Mesenchymal stem cell (in vitro differentiated cells and primary cell): ENCODE data around the gene RNASE8.

Source experiments
- DNase-seq: peaks from one replicate; pipeline ENCODE4 v3.0.0-alpha.2; 2013
- H2AFZ ChIP-seq: one replicate; pipeline ENCODE4 v1.6.1; 2013; ENCODE audit warnings: low read depth, mild to moderate bottlenecking, control low read depth, inconsistent platforms, low read length, moderate library complexity
- H2AK5ac ChIP-seq: 2 replicates; pipeline ENCODE4 v1.6.1; 2013; ENCODE audit warnings: low read length, moderate library complexity, mild to moderate bottlenecking, inconsistent platforms; ENCODE audit not compliant: severe bottlenecking
- H2BK120ac ChIP-seq: one replicate; pipeline ENCODE4 v1.6.1; 2013; ENCODE audit warnings: low read depth, mild to moderate bottlenecking, inconsistent platforms, low read length, moderate library complexity
- H2BK12ac ChIP-seq, 2 experiments: one replicate each; pipeline ENCODE4 v1.6.1; 2013; ENCODE audit warnings: inconsistent platforms in 2 of 2, low read length in 2 of 2, mild to moderate bottlenecking in 2 of 2, moderate library complexity in 2 of 2, control low read depth in 1 of 2
- H2BK15ac ChIP-seq: one replicate; pipeline ENCODE4 v1.6.1; 2013; ENCODE audit warnings: mild to moderate bottlenecking, low read depth, inconsistent platforms; ENCODE audit not compliant: poor library complexity, severe bottlenecking
- H2BK5ac ChIP-seq: 2 replicates; pipeline ENCODE4 v1.6.1; 2013; ENCODE audit warnings: low read depth, mild to moderate bottlenecking, low read length, control low read depth, inconsistent platforms; ENCODE audit not compliant: poor library complexity, severe bottlenecking
- H3K14ac ChIP-seq, 2 experiments: one replicate each; pipeline ENCODE4 v1.6.1; 2013; ENCODE audit warnings: inconsistent platforms in 2 of 2, low read length in 2 of 2, control low read depth in 1 of 2, mild to moderate bottlenecking in 1 of 2, moderate library complexity in 1 of 2
- H3K18ac ChIP-seq, 2 experiments: one replicate each; pipeline ENCODE4 v1.6.1; 2013; ENCODE audit warnings: inconsistent platforms in 2 of 2, low read length in 2 of 2, control low read depth in 1 of 2, low read depth in 1 of 2, mild to moderate bottlenecking in 1 of 2
- H3K23ac ChIP-seq, 2 experiments: one replicate each; pipeline ENCODE4 v1.6.1; 2013; ENCODE audit warnings: inconsistent platforms in 2 of 2, low read length in 2 of 2, mild to moderate bottlenecking in 2 of 2, moderate library complexity in 2 of 2, control low read depth in 1 of 2
- H3K27ac ChIP-seq: 2 replicates; pipeline ENCODE4 v1.5.1; 2013; ENCODE audit warnings: mild to moderate bottlenecking, moderate library complexity, low read length, control low read depth, inconsistent platforms; ENCODE audit not compliant: poor library complexity, severe bottlenecking
- H3K27me3 ChIP-seq, 2 experiments: 2 replicates each; pipeline versions ENCODE4 v1.6.1 to v1.7.0; 2013; ENCODE audit warnings: low read length in 2 of 2, mild to moderate bottlenecking in 2 of 2, moderate library complexity in 2 of 2, control low read depth in 1 of 2, inconsistent platforms in 1 of 2; ENCODE audit not compliant: control insufficient read depth in 1 of 2, insufficient read depth in 1 of 2
- H3K36me3 ChIP-seq, 2 experiments: 2 replicates each; pipeline versions ENCODE4 v1.6.1 to v1.7.0; 2013; ENCODE audit warnings: low read length in 2 of 2, control low read depth in 1 of 2, inconsistent platforms in 1 of 2, low read depth in 1 of 2, mild to moderate bottlenecking in 1 of 2; ENCODE audit not compliant: insufficient read depth in 2 of 2, control insufficient read depth in 1 of 2
- H3K4ac ChIP-seq, 2 experiments: one replicate each; pipeline ENCODE4 v1.6.1; 2013; ENCODE audit warnings: inconsistent platforms in 2 of 2, low read length in 2 of 2, mild to moderate bottlenecking in 2 of 2, moderate library complexity in 2 of 2, control low read depth in 1 of 2, low read depth in 1 of 2
- H3K4me1 ChIP-seq: 2 replicates; pipeline ENCODE4 v1.6.1; 2013; ENCODE audit warnings: low read depth, low read length, control low read depth; ENCODE audit not compliant: control insufficient read depth, insufficient read depth
- H3K4me2 ChIP-seq: 2 replicates; pipeline ENCODE4 v1.6.1; 2013; ENCODE audit warnings: low read length, mild to moderate bottlenecking, inconsistent platforms; ENCODE audit not compliant: poor library complexity, severe bottlenecking
- H3K4me3 ChIP-seq, 2 experiments: 2 replicates each; pipeline versions ENCODE4 v1.5.1 to v1.7.0; 2013; ENCODE audit warnings: low read length in 2 of 2, mild to moderate bottlenecking in 2 of 2, control low read depth in 1 of 2, low read depth in 1 of 2; ENCODE audit not compliant: insufficient read depth in 1 of 2
- H3K79me1 ChIP-seq: replicated peaks from 2 replicates; pipeline ENCODE4 v1.6.1; 2013; ENCODE audit warnings: mild to moderate bottlenecking, control low read depth, low read length, inconsistent platforms; ENCODE audit not compliant: poor library complexity, severe bottlenecking
- H3K9ac ChIP-seq: 2 replicates; pipeline ENCODE4 v1.7.0; 2013; ENCODE audit warnings: mild to moderate bottlenecking, low read length, moderate library complexity
- H3K9me3 ChIP-seq: 2 replicates; pipeline ENCODE4 v1.7.0; 2013; ENCODE audit warnings: mild to moderate bottlenecking, low read length; ENCODE audit not compliant: control insufficient read depth
- H4K8ac ChIP-seq: one replicate; pipeline ENCODE4 v1.6.1; 2013; ENCODE audit warnings: inconsistent platforms, mild to moderate bottlenecking, low read length, moderate library complexity
- H4K91ac ChIP-seq: one replicate; pipeline ENCODE4 v1.6.1; 2013; ENCODE audit warnings: mild to moderate bottlenecking, low read length, inconsistent platforms
- WGBS: methylation state at CpG from one replicate; pipeline ENCODE4 v1.1.7; 2013; ENCODE audit warnings: mixed read lengths; 5-methylcytosine and 5-hydroxymethylcytosine counted together

Gene RNASE8

DNA sequence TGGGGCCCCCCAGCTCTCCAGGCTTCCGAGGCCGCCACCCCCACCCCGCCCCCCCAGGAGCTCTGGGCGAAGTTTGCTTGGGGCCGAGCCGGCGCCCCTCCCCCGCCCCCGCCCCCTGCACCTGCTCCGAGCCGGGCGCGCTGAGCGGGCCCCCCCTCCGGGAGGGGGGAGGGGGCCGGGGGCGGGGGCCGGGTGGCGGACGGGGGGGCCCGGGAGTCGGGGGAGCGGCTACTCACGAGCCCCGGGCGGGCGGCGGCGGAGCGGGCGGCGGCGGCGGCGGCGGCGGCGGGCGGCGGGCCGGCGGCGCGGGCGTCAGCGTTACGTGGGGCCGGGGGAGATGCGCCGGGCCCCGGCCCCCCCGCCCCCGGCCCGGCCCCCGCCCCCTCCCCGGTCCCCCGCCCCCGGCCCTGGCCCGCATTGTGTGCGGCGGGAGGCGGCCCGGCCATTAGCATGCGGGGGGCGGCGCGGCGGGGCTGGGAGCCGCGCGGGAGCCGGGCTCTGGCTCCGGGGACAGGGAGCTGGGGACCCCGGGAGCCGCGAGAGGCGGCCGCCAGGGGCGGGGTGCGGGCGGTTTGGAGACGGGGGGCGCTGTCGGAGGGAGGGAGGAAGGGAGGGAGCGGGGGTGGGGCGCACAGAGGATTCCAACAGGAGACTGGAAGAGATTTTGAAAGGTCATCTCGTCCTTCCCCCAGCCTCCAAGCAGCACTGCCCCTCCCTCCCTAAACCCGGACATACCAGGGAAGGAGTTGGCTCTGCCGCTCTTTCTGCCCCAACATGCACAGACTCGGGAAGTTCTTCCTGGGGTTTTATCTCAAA, 40.7 kb downstream of the RNASE8 start, which contains the start of gene ZNF219:
Gene ZNF219, minus strand, starts transcription at position 580 of the 816 bp plus-strand sequence. CDS start 5,064 bp downstream, outside the sequence.
- Histone ChIP-seq H3K27me3 (no peaks in the 10 kb centered on the region), H2BK5ac (no peak within 1 kb of the TSS)
- WGBS = 0% methylated on average over 17 of the region's 90 CpGs

GRCh38 chr14:21098892-21099595, 41.4 kb downstream of the RNASE8 start:
- H2AK5ac ChIP-seq = no peak overlapping the region
- H3K4me3 ChIP-seq = peak overlapping the region; percentile 62 to 84
- no peak overlapping the region for H3K18ac ChIP-seq
- no peaks in the 10 kb centered on the region for H3K36me3 ChIP-seq
- H3K9ac ChIP-seq = peak overlapping the region; percentile 92
- H2BK5ac ChIP-seq = no peak overlapping the region
- H3K9me3 ChIP-seq = no peaks in the 10 kb centered on the region
- peak overlapping the region; percentile 72 for H4K8ac ChIP-seq
- H3K79me1 ChIP-seq = peaks cover 12% of the 10 kb centered on the region
- H3K4me1 ChIP-seq = peaks cover 24% of the 10 kb centered on the region
- H4K91ac ChIP-seq = no peak overlapping the region
- H2BK120ac ChIP-seq = no peak overlapping the region
- WGBS = 45% methylated on average over 9 of the region's 16 CpGs
- peak overlapping the region; percentile 42 for H2AFZ ChIP-seq
- H2BK15ac ChIP-seq = no peak overlapping the region
- H3K4ac ChIP-seq = peak overlapping the region in 1 of 2 experiments; percentile 14
- no peak overlapping the region for H3K23ac ChIP-seq
- peak overlapping the region; percentile 78 for H3K4me2 ChIP-seq
- peak overlapping the region; percentile 86 for H3K27ac ChIP-seq
- DNase-seq = no peak
- H3K27me3 ChIP-seq = no peaks in the 10 kb centered on the region
- H3K14ac ChIP-seq = no peak overlapping the region
- peak overlapping the region in 1 of 2 experiments; percentile 47 for H2BK12ac ChIP-seq

More for the DNA sequence above, 40.7 kb downstream of the RNASE8 start, which contains the start of gene ZNF219:
- Histone ChIP-seq H3K27ac (peak within 1 kb of the TSS; percentile 88), H3K4me2 (peak within 1 kb of the TSS; percentile 78), H3K4ac (peak within 1 kb of the TSS in 1 of 2 experiments; percentile 14), H3K79me1 (peaks cover 12% of the 10 kb centered on the region), H2AFZ (peak within 1 kb of the TSS; percentile 42), H3K9me3 (no peaks in the 10 kb centered on the region), H2AK5ac (peak within 1 kb of the TSS; percentile 9), H3K4me1 (peaks cover 26% of the 10 kb centered on the region), H3K23ac (no peak within 1 kb of the TSS), H2BK120ac (peak within 1 kb of the TSS; percentile 49), H3K4me3 (peak within 1 kb of the TSS; percentile 62 to 84), H2BK12ac (peak within 1 kb of the TSS in 1 of 2 experiments; percentile 47), H4K91ac (no peak within 1 kb of the TSS), H2BK15ac (no peak within 1 kb of the TSS), H3K9ac (peak within 1 kb of the TSS; percentile 92), H3K36me3 (peaks cover under 1 to 1% of the 10 kb centered on the region in 2 experiments), H3K14ac (no peak within 1 kb of the TSS), H3K18ac (peak within 1 kb of the TSS in 1 of 2 experiments; percentile 42), H4K8ac (peak within 1 kb of the TSS; percentile 72)
- DNase-seq = peak; percentile 52

GRCh38 chr14:21099596-21099985, 42.0 kb downstream of the RNASE8 start:
- 96% methylated on average over 4 of the region's 5 CpGs for WGBS
- H3K79me1 ChIP-seq = peaks cover 12% of the 10 kb centered on the region
- no peak overlapping the region for H3K23ac ChIP-seq
- no peak overlapping the region for H2BK15ac ChIP-seq
- no peak overlapping the region for H2BK5ac ChIP-seq
- H3K27me3 ChIP-seq = no peaks in the 10 kb centered on the region
- no peak overlapping the region for H3K27ac ChIP-seq
- no peak overlapping the region for H2BK120ac ChIP-seq
- H3K4me3 ChIP-seq = peak overlapping the region in 1 of 2 experiments; percentile 84
- no peak overlapping the region for H3K4ac ChIP-seq
- H4K8ac ChIP-seq = no peak overlapping the region
- H3K4me1 ChIP-seq = peaks cover 21% of the 10 kb centered on the region
- H3K4me2 ChIP-seq = no peak overlapping the region
- no peak overlapping the region for H3K14ac ChIP-seq
- no peak overlapping the region for H2AFZ ChIP-seq
- H2BK12ac ChIP-seq = peak overlapping the region in 1 of 2 experiments; percentile 47
- peak overlapping the region; percentile 92 for H3K9ac ChIP-seq
- H3K9me3 ChIP-seq = no peaks in the 10 kb centered on the region
- peak overlapping the region; percentile 60 for H2AK5ac ChIP-seq
- no peak overlapping the region for H3K18ac ChIP-seq
- H4K91ac ChIP-seq = no peak overlapping the region
- no peak for DNase-seq
- H3K36me3 ChIP-seq = no peaks in the 10 kb centered on the region

GRCh38 chr14:21100931-21101330, 43.3 kb downstream of the RNASE8 start, which contains the start of gene TMEM253:
Gene TMEM253, plus strand, starts transcription at chr14:21101066. Its CDS starts 278 bp downstream, at chr14:21101344.
- H2BK15ac ChIP-seq = no peak within 1 kb of the TSS
- no peak within 1 kb of the TSS for H3K27ac ChIP-seq
- no peak within 1 kb of the TSS for H2BK12ac ChIP-seq
- H4K8ac ChIP-seq = no peak within 1 kb of the TSS
- no peak for DNase-seq
- peak within 1 kb of the TSS; percentile 9 for H2AK5ac ChIP-seq
- H3K4me2 ChIP-seq = no peak within 1 kb of the TSS
- H2BK120ac ChIP-seq = no peak within 1 kb of the TSS
- no peak within 1 kb of the TSS for H2BK5ac ChIP-seq
- peaks cover 21% of the 10 kb centered on the region for H3K4me1 ChIP-seq
- no peak within 1 kb of the TSS for H3K14ac ChIP-seq
- no peaks in the 10 kb centered on the region for H3K27me3 ChIP-seq
- peaks cover 12% of the 10 kb centered on the region for H3K79me1 ChIP-seq
- H3K18ac ChIP-seq = no peak within 1 kb of the TSS
- H3K9me3 ChIP-seq = no peaks in the 10 kb centered on the region
- H2AFZ ChIP-seq = no peak within 1 kb of the TSS
- H3K4me3 ChIP-seq = no peak within 1 kb of the TSS
- no peak within 1 kb of the TSS for H3K4ac ChIP-seq
- H3K23ac ChIP-seq = no peak within 1 kb of the TSS
- no peak within 1 kb of the TSS for H4K91ac ChIP-seq
- 92% methylated on average over 5 of the region's 5 CpGs for WGBS
- H3K36me3 ChIP-seq = no peaks in the 10 kb centered on the region
- peak within 1 kb of the TSS; percentile 92 for H3K9ac ChIP-seq
